HG02852 (cell line): Measurements from ENCODE around the gene PTGDR2.
A peak's percentile ranks its signal among the peaks of the same experiment; 100 is the strongest.

Source experiments
- ATAC-seq: cut with Tn5 transposase; IDR thresholded peaks from one replicate; pipeline ENCODE4 v1.9.1; 2021; ENCODE audit warnings: mild to moderate bottlenecking, moderate library complexity; ENCODE audit not compliant: unreplicated experiment

The PTGDR2 gene

DNA sequence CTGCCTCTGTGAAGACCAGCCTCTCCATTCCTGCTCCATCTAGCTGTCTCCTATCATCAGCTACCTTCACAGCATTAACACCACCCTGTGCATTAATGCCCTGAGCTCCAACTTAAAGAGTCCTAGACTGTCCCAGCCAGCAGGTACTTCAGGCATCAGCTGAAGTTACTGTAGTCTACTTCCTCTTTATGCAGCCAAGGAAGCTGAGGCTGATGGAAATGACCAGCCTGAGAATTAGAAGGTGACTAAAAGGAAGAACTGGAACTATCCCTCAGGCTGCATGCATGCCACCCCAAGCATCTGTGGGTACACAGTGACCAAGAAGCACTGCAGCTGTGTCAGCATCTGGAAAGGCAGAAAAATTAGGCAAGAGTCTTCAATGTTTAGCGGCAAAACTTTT lies 42.4 kb downstream of the PTGDR2 start:
- ATAC-seq: no peak

DNA sequence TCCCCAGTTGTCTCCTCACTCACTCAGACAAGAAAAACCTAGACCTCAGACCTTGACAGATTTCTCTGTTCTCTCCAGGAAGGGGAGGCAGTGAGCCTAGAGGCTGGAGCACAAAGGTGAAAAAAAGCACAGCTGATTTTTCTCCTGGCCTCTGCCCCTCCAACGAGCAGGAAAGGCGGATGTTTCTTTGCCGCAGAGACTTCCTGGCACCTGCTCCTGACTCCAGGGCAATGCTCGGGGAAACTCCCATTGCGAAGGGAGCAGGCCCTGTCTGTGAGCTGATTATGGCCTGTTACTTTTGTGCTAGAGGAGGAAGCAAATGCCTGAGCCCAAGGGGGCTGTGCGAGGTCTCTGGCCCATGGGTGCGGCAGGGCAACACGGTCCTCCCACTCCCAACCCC lies 45.2 kb downstream of the PTGDR2 start:
- ATAC-seq: peak; percentile 54

DNA sequence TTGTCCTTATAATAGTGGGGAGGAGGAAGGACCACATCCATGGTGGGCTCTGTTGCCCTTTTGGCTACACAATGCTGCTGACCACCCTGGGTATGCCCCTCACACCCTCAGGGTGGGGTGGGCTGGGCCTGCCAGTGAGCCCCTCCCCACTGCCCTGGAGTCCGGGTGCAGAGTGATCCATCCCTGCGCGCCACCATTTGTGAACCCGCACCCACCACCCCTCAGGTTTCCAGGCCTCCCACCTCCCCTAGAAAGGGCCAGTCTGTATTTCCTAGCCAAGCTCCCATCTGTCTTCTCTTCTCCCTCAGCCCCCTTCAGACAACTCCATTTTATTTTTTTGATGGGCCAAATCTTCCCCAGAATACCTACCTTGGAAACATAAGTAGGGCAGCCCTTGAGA lies 45.6 kb downstream of the PTGDR2 start:
- no peak for ATAC-seq

DNA sequence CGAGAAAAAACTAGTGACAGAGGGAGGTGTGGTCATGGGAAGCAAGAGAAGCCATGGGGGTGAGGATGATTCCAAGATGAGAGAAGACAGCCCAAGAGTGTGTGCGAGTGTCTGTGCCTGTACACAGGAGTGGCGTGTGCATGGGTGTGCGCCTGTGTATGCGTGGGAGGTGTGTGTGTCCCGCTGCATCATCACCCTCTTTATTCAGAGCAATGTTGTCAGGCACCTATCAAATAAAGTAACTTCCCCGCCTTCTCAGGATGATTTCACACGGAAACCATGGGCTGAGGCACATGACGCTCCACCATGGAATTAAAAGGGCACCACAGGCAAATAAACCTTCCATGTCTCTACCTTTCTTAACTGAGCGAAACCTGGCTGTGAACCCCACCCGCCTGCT lies 46.1 kb downstream of the PTGDR2 start:
- ATAC-seq: no peak

DNA sequence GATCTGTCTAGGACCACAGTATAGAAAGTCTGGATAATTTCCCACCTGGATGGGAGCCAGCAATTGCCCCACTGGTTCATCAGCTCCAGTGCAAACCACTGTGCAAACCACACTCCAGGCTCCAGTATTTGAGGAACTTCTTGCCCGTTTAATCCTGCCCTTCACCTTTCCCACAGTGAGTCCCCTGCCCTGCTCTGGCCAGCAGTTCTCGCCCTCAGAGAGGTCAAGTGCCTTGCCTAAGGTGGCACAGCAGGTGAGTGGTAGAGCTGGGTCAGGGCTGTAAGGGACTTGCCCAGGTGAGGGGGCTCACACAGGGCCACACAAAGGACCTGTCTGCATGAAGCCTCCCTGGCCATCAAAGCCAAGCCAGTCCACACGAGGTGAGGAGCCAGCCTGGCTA lies 46.5 kb downstream of the PTGDR2 start:
- no peak for ATAC-seq

DNA sequence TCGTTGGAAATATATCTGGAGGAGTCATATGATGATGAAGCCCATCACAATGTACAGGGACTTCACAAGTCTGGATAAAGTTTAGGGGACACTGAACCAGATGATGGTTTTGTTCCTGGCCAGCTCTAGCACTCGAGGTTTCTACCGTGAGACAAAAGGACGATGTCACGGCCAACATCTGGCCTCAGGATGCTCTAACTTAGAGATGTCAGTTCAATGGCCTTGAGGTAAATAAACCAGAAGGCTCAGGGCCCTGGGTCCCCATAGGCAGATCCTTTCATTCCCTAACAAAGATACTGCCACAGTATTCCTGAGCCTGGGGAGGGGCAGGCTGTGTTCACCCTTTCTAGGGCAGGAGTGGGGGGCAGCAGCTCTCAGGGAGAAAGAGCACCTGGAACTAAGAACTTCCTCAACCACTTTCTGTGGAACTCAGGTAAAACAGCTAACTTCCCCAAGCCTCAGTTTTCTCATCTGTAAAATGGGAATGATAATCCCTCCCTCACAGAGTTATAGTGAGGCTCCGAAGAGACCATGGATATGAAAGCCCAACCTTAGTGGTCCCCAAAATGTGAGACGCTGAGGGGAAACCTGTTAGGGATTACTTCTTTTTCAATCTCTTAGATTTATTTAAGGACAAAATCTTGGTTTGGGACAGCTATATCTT lies 52.3 kb downstream of the PTGDR2 start:
- ATAC-seq: no peak

DNA sequence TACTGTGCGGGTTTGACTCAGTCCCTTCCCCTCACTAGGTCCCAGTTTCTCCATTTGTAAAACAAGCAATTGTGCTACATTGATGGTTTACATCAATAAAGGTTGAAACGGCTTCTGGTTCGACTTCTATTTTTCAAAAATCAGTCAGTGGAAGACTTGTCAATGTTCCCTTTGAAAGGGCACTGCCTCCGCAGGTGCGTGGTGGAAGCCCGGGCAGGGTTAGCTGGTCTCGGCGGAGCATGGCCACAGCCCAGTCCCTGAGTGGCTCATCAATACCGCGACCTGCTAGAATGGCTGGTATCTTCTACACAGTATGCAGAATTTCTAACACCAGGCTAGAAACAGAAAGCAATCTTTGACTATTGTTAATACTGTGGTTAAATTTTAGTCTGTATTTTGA lies 54.6 kb downstream of the PTGDR2 start:
- ATAC-seq: no peak
